Activated CD8-positive, alpha-beta T cell treated with anti-CD3 and anti-CD28 coated beads, Interleukin-2, amount 10 ng/mL, durations not matched to agents 7 days and 5 days (primary cell): ENCODE data around the gene GLT8D2. TPM values are rescaled to one million over a fixed set of nuclear protein-coding genes. Genes with fewer than 3 reads are reported as not detected.

Experiments used
- ATAC-seq: fragments of 150-1000 bp; cut with Tn5 transposase; one replicate; pipeline ENCODE4 v1.10.0; 2021; ENCODE audit warnings: moderate library complexity
- CTCF ChIA-PET: fragments of 350-600 bp; sonication (Branson Sonifier 250); formaldehyde crosslinking; loops from one replicate; lab custom pipeline; 2021; ENCODE audit warnings: antibody characterized with exemption; lab: Charles Lee
- POLR2A ChIA-PET: fragments of 350-600 bp; sonication (Branson Sonifier 250); formaldehyde crosslinking; loops from one replicate; lab custom pipeline; 2021; ENCODE audit warnings: antibody characterized with exemption; lab: Charles Lee
- DNase-seq: peaks from one replicate; pipeline ENCODE4 v3.0.0-alpha.2; 2020
- H3K27ac Mint-ChIP-seq: one replicate; pipeline ENCODE4 v1.8.0; 2021; ENCODE audit warnings: mild to moderate bottlenecking, mixed read lengths
- H3K27me3 Mint-ChIP-seq: one replicate; pipeline ENCODE4 v1.8.0; 2021; ENCODE audit warnings: low read depth, mixed read lengths
- H3K36me3 Mint-ChIP-seq: one replicate; pipeline ENCODE4 v1.8.0; 2021; ENCODE audit warnings: low read depth, mixed read lengths
- H3K4me1 Mint-ChIP-seq: one replicate; pipeline ENCODE4 v1.8.0; 2021; ENCODE audit warnings: low read depth, mixed read lengths
- H3K4me3 Mint-ChIP-seq: one replicate; pipeline ENCODE4 v1.8.0; 2021; ENCODE audit warnings: mild to moderate bottlenecking, mixed read lengths
- H3K9me3 Mint-ChIP-seq: one replicate; pipeline ENCODE4 v1.8.0; 2022; ENCODE audit warnings: mixed read lengths; ENCODE audit not compliant: insufficient read depth
- total RNA-seq, 2 experiments: library from RNA; stranded (reverse); gene quantifications; one replicate each; pipeline ENCODE4 v1.2.3, GENCODE V29; 2021

Gene GLT8D2, protein sequence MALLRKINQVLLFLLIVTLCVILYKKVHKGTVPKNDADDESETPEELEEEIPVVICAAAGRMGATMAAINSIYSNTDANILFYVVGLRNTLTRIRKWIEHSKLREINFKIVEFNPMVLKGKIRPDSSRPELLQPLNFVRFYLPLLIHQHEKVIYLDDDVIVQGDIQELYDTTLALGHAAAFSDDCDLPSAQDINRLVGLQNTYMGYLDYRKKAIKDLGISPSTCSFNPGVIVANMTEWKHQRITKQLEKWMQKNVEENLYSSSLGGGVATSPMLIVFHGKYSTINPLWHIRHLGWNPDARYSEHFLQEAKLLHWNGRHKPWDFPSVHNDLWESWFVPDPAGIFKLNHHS
- not detected for total RNA-seq

DNA sequence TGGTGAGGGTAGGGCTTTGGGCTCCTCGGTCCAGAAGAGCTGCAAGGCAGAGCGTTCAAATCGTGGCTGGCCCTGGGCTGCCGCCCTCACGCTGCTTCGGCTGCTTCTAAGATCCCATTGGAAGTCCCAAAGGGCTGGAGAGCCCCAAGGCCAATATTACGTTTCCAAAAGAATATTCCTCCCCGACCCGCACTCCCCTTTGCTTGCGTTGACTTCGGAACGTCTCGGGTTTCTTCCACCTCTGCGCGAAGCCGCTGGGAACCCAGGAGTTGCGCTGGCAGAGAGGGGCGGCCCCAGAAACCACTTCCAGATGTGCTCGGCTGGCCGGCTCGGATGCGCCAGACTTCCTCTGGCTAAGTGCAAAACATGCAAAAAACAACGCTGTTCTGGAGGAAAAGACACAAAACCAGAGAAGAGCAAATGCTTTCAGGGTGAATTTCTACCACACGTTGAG lies at the start of gene GLT8D2:
TSS of gene GLT8D2 (minus strand) at position 285 of the 454 bp plus-strand sequence. CDS start 30,539 bp downstream, outside the sequence.
- H3K4me3 Mint-ChIP-seq = peak within 1 kb of the TSS; percentile 6
- ATAC-seq = peak; percentile 72
- CTCF ChIA-PET = no interaction called here
- no peaks in the 10 kb centered on the region for H3K9me3 Mint-ChIP-seq
- peaks cover 15% of the 10 kb centered on the region for H3K4me1 Mint-ChIP-seq
- no peak for DNase-seq
- peaks cover 38% of the 10 kb centered on the region for H3K27me3 Mint-ChIP-seq
- H3K36me3 Mint-ChIP-seq = no peaks in the 10 kb centered on the region
- H3K27ac Mint-ChIP-seq = no peak within 1 kb of the TSS
- POLR2A ChIA-PET = no interaction called here

DNA sequence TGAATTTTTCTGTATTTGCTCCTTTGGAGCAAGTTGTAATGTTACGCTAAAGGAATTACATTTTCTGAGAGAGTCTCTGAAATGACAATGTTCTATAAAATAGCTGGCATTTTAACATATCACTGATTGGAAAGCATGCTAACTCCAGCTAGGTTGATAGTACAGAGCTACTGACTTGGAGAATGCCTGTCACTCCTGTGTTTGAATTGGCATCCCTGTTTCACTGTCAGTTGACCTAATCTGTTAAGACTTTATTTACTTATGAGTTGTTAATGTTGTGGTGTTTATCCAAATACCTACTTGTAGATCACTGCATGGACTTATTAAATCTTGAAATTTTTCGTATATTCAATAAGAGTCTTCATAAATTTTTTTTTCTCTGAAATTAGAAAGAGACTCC lies 48.0 kb upstream of the GLT8D2 start:
- POLR2A ChIA-PET = no interaction called here
- H3K4me1 Mint-ChIP-seq = no peaks in the 10 kb centered on the region

DNA sequence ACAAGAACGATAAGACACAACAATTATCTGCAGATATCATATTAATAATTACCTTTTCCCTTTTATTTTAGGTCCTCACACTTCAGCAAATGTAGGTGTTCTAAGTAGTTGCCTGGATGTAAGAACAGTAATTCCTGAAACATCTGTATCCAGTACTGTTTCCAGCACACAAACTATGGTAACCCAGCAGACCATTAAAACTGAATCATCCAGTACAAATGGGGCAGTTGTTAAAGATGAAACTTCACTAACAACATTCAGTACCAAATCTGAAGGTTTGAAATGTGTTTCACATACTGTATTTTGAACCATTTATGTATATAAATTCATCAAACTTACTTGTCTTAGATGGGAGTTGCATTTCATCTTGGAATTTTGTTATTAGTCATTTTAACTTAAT lies 45.3 kb upstream of the GLT8D2 start:
- ATAC-seq = no peak
- H3K27ac Mint-ChIP-seq = no peak overlapping the region

More for the DNA sequence above, 48.0 kb upstream of the GLT8D2 start:
- Mint-ChIP-seq H3K36me3 (peaks cover 37% of the 10 kb centered on the region), H3K9me3 (no peaks in the 10 kb centered on the region), H3K27ac (no peak overlapping the region), H3K4me3 (no peak overlapping the region), H3K27me3 (no peaks in the 10 kb centered on the region)
- CTCF ChIA-PET = interaction anchor here (0.6 to 3.4 kb wide), 4 partner anchors 10 to 220 kb away, joined by 3 to 44 read pairs (median 4); no protein-coding TSS in a partner anchor
- DNase-seq (no peak), ATAC-seq (no peak)

DNA sequence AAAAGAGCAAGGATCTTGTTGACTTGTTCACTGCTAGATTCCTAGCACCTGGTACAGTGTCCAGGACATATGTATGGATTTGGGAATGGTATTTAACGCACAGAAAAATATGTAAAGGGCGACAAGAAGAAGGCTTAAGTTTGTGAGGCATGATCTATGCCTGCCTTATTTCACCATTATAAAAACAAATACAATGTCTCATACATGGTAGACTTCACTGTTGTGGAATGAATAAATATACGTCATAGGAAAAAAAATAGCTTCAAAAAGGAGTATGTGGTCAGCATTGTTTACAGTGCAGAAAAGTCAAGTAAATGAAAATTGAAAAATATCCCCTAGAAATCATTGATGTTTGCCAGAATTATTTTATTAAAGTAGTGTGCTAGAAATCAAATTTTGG lies 44.3 kb upstream of the GLT8D2 start:
- ChIA-PET CTCF (no interaction called here), POLR2A (no interaction called here)
- H3K27me3 Mint-ChIP-seq = no peaks in the 10 kb centered on the region
- ATAC-seq = no peak
- H3K27ac Mint-ChIP-seq = no peak overlapping the region
- H3K9me3 Mint-ChIP-seq = no peaks in the 10 kb centered on the region
- H3K4me1 Mint-ChIP-seq = no peaks in the 10 kb centered on the region
- peaks cover 41% of the 10 kb centered on the region for H3K36me3 Mint-ChIP-seq
- H3K4me3 Mint-ChIP-seq = no peak overlapping the region
- DNase-seq = no peak

More for the DNA sequence above, 45.3 kb upstream of the GLT8D2 start:
- ChIA-PET POLR2A (no interaction called here), CTCF (interaction anchor here (3.4 kb wide), 1 partner anchor 13 kb away, joined by 44 read pairs; no protein-coding TSS in a partner anchor)
- no peak for DNase-seq
- H3K9me3 Mint-ChIP-seq = no peaks in the 10 kb centered on the region
- no peaks in the 10 kb centered on the region for H3K27me3 Mint-ChIP-seq
- no peaks in the 10 kb centered on the region for H3K4me1 Mint-ChIP-seq
- H3K4me3 Mint-ChIP-seq = no peak overlapping the region
- H3K36me3 Mint-ChIP-seq = peaks cover 39% of the 10 kb centered on the region

DNA sequence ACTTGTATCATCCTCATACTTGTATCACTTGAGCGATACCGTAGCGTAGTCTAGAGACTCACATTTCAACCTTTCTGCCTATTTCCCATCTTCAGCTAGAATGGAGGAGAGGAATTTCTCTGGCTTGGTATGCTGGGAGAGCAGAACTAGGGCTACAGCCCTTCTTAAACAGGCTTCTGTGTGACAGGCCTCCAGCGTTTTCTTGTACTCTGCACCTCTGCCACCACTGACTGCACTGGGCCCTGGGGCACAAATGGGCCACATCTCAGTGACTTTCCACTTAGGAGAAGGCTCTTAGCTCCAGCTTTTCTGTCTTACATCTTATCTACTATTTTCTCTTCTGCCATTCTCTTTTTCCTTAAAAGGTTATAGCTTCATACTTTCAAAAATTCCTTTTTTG lies 41.1 kb upstream of the GLT8D2 start:
- Mint-ChIP-seq H3K4me1 (no peaks in the 10 kb centered on the region), H3K9me3 (no peaks in the 10 kb centered on the region), H3K36me3 (peaks cover 36% of the 10 kb centered on the region), H3K27ac (no peak overlapping the region), H3K4me3 (no peak overlapping the region), H3K27me3 (no peaks in the 10 kb centered on the region)
- CTCF ChIA-PET = interaction anchor here (2.3 kb wide), 1 partner anchor 18 kb away, joined by 10 read pairs; no protein-coding TSS in a partner anchor
- DNase-seq (no peak), ATAC-seq (no peak)
- POLR2A ChIA-PET = no interaction called here

DNA sequence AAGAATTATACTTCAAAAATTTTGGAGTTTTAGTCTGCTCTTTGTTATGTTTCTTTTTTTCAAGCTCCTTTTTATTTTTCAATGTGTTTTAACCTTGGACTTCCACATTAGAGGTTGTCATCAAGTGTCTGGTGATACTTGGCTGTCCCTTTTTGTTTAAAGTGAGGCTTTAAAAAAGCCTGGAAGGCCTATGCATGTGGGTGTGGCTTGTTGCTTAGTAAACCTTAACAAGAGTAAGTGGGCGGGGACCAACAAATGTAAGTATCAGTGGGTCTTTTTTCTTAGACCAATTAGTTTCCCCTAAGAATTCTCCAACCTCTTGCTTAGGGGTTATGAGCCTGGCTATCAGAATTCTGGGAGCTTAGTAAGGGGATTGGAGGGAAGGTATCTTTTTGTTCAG lies 40.7 kb upstream of the GLT8D2 start:
- H3K4me3 Mint-ChIP-seq = no peak overlapping the region
- no peaks in the 10 kb centered on the region for H3K4me1 Mint-ChIP-seq
- POLR2A ChIA-PET = no interaction called here
- no peak for ATAC-seq
- no peaks in the 10 kb centered on the region for H3K9me3 Mint-ChIP-seq
- no peak for DNase-seq
- H3K27me3 Mint-ChIP-seq = no peaks in the 10 kb centered on the region
- no peak overlapping the region for H3K27ac Mint-ChIP-seq
- CTCF ChIA-PET = no interaction called here
- peaks cover 36% of the 10 kb centered on the region for H3K36me3 Mint-ChIP-seq

DNA sequence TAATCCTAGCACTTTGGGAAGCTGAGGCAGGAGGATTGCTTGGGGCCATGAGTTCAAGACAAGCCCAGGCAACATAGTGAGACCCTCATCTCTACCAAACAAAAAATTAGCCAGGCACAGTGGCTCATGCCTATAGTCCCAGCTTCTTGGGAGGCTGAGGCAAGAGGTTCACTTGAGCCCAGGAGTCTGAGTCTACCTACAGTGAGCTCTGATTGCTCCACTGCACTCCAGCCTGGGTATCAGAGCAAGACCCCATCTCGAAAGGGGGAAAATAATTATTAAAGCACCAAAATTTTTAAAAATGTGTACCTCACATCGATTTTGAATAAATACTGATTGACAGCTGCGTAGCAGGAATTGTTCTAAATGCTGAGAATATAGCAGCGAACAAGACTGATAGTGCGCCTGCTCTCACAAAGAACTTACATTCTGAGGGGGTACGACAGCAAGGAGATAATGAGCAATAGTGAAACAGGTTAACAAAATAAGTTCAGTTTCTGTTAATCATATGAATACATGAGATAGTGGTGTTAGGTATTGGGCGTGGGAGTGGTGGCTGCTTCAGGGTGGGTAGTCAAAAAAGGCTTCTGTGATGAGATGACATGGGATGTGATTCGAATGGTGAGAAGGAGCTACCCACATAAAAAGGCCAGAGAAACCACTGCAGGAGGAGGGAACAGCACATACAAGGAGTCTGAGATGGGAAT lies 33.9 kb upstream of the GLT8D2 start:
- Mint-ChIP-seq H3K4me3 (no peak overlapping the region), H3K36me3 (peaks cover 38% of the 10 kb centered on the region), H3K27me3 (no peaks in the 10 kb centered on the region), H3K4me1 (peaks cover 12% of the 10 kb centered on the region), H3K27ac (no peak overlapping the region), H3K9me3 (no peaks in the 10 kb centered on the region)
- POLR2A ChIA-PET = no interaction called here
- ATAC-seq = no peak
- CTCF ChIA-PET = interaction anchor here (6.8 kb wide), 1 partner anchor 24 kb away, joined by 41 read pairs; no protein-coding TSS in a partner anchor
- no peak for DNase-seq

DNA sequence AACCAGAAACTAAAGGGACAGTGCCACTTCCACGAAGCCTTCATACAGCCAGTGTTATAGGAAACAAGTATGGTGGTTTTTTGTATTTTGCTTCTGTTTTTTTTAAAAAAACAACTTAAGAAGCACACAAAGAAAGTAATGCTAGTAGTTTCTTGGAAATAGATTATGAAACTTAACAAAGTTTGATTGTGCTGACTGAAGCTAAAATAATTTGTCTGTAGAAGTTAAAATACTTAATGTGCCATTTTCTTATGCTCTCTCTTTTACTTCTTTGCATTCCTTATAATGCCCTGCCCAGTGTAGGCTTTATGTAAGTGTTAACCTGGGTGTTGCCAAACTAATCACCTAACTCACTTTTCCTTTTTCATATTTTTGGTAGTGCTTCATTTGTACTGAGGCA lies 30.8 kb upstream of the GLT8D2 start:
- CTCF ChIA-PET = interaction anchor here (1.0 kb wide), 1 partner anchor 28 kb away, joined by 6 read pairs; no protein-coding TSS in a partner anchor
- H3K36me3 Mint-ChIP-seq = peaks cover 36% of the 10 kb centered on the region
- H3K27me3 Mint-ChIP-seq = no peaks in the 10 kb centered on the region
- peaks cover 12% of the 10 kb centered on the region for H3K4me1 Mint-ChIP-seq
- H3K9me3 Mint-ChIP-seq = no peaks in the 10 kb centered on the region
- POLR2A ChIA-PET = no interaction called here
- DNase-seq (no peak), ATAC-seq (no peak)
- H3K27ac Mint-ChIP-seq = no peak overlapping the region
- H3K4me3 Mint-ChIP-seq = no peak overlapping the region

DNA sequence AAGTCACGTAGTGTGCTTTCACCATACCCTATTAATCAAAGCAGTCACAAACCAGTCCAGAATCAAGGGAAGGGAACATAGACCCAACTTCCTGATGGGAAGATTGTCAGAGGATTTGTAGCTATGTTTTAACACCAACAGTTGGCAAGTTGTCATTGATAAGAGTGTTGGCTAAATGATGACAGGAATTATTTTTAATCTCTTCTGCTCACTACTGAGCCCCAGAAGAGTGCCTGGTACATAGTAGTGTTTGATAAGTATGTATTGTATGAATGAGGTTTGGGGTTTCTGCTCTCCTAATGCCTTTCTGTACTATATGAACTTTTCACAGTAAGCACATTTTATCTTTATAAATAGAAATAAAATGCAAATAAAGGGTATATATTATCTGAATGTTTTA lies 29.0 kb upstream of the GLT8D2 start:
- peaks cover 6% of the 10 kb centered on the region for H3K4me1 Mint-ChIP-seq

DNA sequence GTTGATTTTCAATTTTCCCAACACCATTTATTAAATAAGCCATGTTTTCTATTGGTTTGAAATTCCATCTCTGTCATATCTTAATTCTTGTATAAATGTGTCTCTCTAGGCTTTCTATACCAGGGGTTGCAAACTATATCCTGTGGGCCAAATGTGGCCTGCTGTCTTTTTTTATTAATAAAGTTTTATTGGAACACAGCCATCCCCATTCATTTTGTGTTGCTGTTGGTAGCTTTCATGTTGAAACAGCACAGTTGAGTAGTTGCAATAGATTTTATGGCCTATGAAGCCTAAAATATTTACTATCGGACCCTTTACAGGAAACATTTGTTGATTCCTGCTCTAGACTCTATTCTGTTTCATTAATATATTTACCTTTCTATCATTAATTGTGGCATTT lies 23.7 kb upstream of the GLT8D2 start:
- Mint-ChIP-seq H3K36me3 (peaks cover 22% of the 10 kb centered on the region), H3K27ac (no peak overlapping the region), H3K9me3 (no peaks in the 10 kb centered on the region), H3K27me3 (no peaks in the 10 kb centered on the region), H3K4me3 (no peak overlapping the region), H3K4me1 (peaks cover 2% of the 10 kb centered on the region)
- no peak for ATAC-seq
- POLR2A ChIA-PET = no interaction called here
- CTCF ChIA-PET = interaction anchor here (0.9 kb wide), 1 partner anchor 8 kb away, joined by 3 read pairs; no protein-coding TSS in a partner anchor
- DNase-seq = no peak

More for the DNA sequence above, 29.0 kb upstream of the GLT8D2 start:
- POLR2A ChIA-PET = interaction anchor here (0.9 kb wide), 1 partner anchor 11 kb away, joined by 3 read pairs; no protein-coding TSS in a partner anchor
- H3K36me3 Mint-ChIP-seq = peaks cover 29% of the 10 kb centered on the region
- H3K9me3 Mint-ChIP-seq = no peaks in the 10 kb centered on the region
- no peaks in the 10 kb centered on the region for H3K27me3 Mint-ChIP-seq
- H3K27ac Mint-ChIP-seq = no peak overlapping the region
- DNase-seq = no peak
- CTCF ChIA-PET = interaction anchor here (1.0 to 2.3 kb wide), 5 partner anchors 11 to 30 kb away, joined by 3 to 8 read pairs (median 4); no protein-coding TSS in a partner anchor
- H3K4me3 Mint-ChIP-seq = no peak overlapping the region
- no peak for ATAC-seq

DNA sequence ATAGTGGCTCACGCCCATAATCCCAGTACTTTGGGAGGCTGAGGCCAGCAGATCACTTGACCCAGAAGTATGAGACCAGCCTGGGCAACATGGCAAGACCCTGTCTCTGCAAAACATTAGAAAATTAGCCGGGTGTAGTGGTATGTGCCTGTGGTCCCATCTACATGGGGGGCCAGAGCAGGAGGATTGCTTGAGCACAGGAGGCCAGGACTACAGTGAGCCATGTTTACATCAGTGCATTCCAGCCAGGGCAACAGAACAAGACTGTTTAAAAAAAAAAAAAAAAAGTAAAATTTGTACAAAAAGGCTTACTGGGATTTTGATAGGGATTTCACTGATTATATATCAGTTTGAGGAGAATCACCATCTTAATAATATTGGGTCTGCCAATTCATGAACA lies 22.1 kb upstream of the GLT8D2 start:
- ATAC-seq = no peak
- ChIA-PET POLR2A (no interaction called here), CTCF (no interaction called here)
- Mint-ChIP-seq H3K4me1 (peaks cover 2% of the 10 kb centered on the region), H3K4me3 (no peak overlapping the region), H3K27ac (no peak overlapping the region), H3K27me3 (no peaks in the 10 kb centered on the region), H3K36me3 (peaks cover 28% of the 10 kb centered on the region), H3K9me3 (no peaks in the 10 kb centered on the region)
- DNase-seq = no peak
